ENCODE results near the gene FAM229B. TPM values are rescaled to one million over a fixed set of nuclear protein-coding genes. Genes with fewer than 3 reads are reported as not detected.

FAM229B gene
- total and polyA plus RNA-seq, 2 of the 8 experiments (the other 6 are each of a cell fraction or from before 2014, with no cell fraction given), result 10.0 to 10.4 TPM

DNA sequence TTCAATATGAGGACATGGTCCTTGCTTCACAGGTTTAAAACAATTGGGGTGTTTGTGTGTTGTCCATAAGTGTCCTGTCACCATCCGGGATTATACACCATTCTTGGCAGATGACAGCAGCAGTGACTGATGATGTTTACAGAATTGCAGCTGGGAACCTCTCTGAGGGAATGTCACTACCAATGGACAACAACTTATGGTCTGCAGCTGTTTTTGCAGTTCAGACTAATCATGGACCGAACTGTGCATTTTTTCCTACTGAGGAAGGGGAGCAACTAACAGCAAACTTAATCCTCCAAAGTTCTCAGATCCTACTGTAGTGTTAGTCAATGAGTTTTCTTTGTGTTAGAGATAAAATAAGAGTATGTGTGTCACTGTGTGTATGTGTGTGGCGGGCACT lies 26.0 kb downstream of the FAM229B start:
- Histone ChIP-seq H2AK5ac (ENCODE audit: low read depth, low read length) (no peak overlapping the region), H4K91ac (replicated peaks; ENCODE audit: insufficient read length, low read length) (no peak overlapping the region), H4K5ac (ENCODE audit: insufficient read length, low read depth, low read length) (no peak overlapping the region), H2BK12ac (ENCODE audit: low read depth, low read length) (no peak overlapping the region), H4K8ac (ENCODE audit: extremely low read depth, insufficient read depth, low read length) (no peak overlapping the region), H2BK20ac (ENCODE audit: low read length) (no peak overlapping the region), H3K27me3 (replicated peaks in 1 of 4; ENCODE audit: control insufficient read depth in 3 of 4, extremely low read depth in 1 of 4, insufficient read depth in 3 of 4, low read length in 3 of 4) (no peaks in the 10 kb centered on the region), H2AFZ (ENCODE audit: low read length) (no peak overlapping the region), H3K4me2 (ENCODE audit: insufficient read depth in 1 of 2, low read depth in 2 of 2, low read length in 2 of 2) (no peak overlapping the region), H3K79me1 (ENCODE audit: low read depth, low read length) (no peaks in the 10 kb centered on the region), H3K4ac (replicated peaks; ENCODE audit: insufficient read length, low read depth, low read length) (no peak overlapping the region), H3K79me2 (ENCODE audit: control insufficient read depth in 1 of 2, insufficient read depth in 2 of 2, low read length in 2 of 2) (no peaks in the 10 kb centered on the region), H2BK15ac (ENCODE audit: low read length) (no peak overlapping the region), H3K4me1 (replicated peaks in 1 of 4; ENCODE audit: control insufficient read depth in 3 of 4, insufficient read depth in 4 of 4, low read length in 3 of 4) (no peaks in the 10 kb centered on the region), H3K9ac (replicated peaks in 1 of 4; ENCODE audit: extremely low read depth in 1 of 4, low read depth in 3 of 4, low read length in 3 of 4) (no peak overlapping the region), H3K14ac (ENCODE audit: insufficient read length) (no peak overlapping the region), H2BK120ac (replicated peaks; ENCODE audit: low read depth, low read length) (no peak overlapping the region), H3K27ac (ENCODE audit: low read depth, low read length) (no peak overlapping the region), H3K9me3 (ENCODE audit: insufficient read depth in 2 of 2, low read depth in 1 of 2, low read length in 1 of 2) (no peaks in the 10 kb centered on the region), H3K36me3 (ENCODE audit: control insufficient read depth in 2 of 4, insufficient read depth in 4 of 4, low read length in 3 of 4) (no peaks in the 10 kb centered on the region), H3K18ac (ENCODE audit: extremely low read depth, low read length) (no peak overlapping the region), H3K23ac (ENCODE audit: insufficient read length) (no peak overlapping the region), H4K20me1 (replicated peaks in 1 of 2; ENCODE audit: control insufficient read depth in 1 of 2, insufficient read depth in 2 of 2, low read length in 2 of 2) (no peaks in the 10 kb centered on the region), H3K56ac (replicated peaks; ENCODE audit: insufficient read length, low read depth, low read length) (no peak overlapping the region), H3K23me2 (ENCODE audit: low read depth, low read length) (no peaks in the 10 kb centered on the region), H3K4me3 (ENCODE audit: extremely low read depth in 1 of 4, insufficient read depth in 2 of 4, low read depth in 3 of 4, low read length in 4 of 4) (no peak overlapping the region), H2BK5ac (ENCODE audit: low read depth, low read length) (no peak overlapping the region)
- 91% methylated on average over 3 of the region's 3 CpGs; no CpG with 5 or more reads in 1 of the 2 experiments for WGBS, 2 experiments (ENCODE audit: extremely low coverage in 1 of 2, insufficient coverage in 1 of 2, insufficient read length in 1 of 2, insufficient replicate concordance in 2 of 2, low coverage in 1 of 2, low lambda C conversion rate in 2 of 2, missing lambda C conversion rate in 1 of 2)
- FAIRE-seq (no peak), DNase-seq (ENCODE audit: low read depth in 1 of 2, low spot score in 2 of 2) (no peak)
- ChIA-PET POLR2A (ENCODE audit: partially characterized antibody) (no interaction called here), CTCF (ENCODE audit: partially characterized antibody) (interaction anchor here (0.6 to 1.5 kb wide), 3 partner anchors 50 to 198 kb away, joined by 3 to 5 read pairs (median 3); no protein-coding TSS in a partner anchor)
- TF ChIP-seq TAF7 (optimal IDR thresholded peaks at IDR 0.05; ENCODE audit: borderline replicate concordance, low read depth, low read length), result no peak
- no peak for TF ChIP-seq BACH1 (IDR thresholded peaks at IDR 0.05; ENCODE audit: low read length)
- no peak for TF ChIP-seq RFX5 (IDR thresholded peaks at IDR 0.05; ENCODE audit: borderline replicate concordance, low read depth, low read length)
- TF ChIP-seq, protein P1, sequence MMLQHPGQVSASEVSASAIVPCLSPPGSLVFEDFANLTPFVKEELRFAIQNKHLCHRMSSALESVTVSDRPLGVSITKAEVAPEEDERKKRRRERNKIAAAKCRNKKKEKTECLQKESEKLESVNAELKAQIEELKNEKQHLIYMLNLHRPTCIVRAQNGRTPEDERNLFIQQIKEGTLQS (IDR thresholded peaks at IDR 0.05; ENCODE audit: insufficient read depth, low read depth, low read length), result no peak
- TF ChIP-seq SIRT6 (IDR thresholded peaks at IDR 0.05; ENCODE audit: low read length), result no peak
- TF ChIP-seq TBP (IDR thresholded peaks at IDR 0.05; ENCODE audit: low read depth, low read length), result no peak
- no peak for TF ChIP-seq TEAD4 (IDR thresholded peaks at IDR 0.05; ENCODE audit: low read depth, low read length)
- no peak for TF ChIP-seq RNF2 (IDR thresholded peaks at IDR 0.05; ENCODE audit: borderline replicate concordance, low read depth, low read length, missing control alignments, poor library complexity, severe bottlenecking)
- no peak for TF ChIP-seq TAF1 (IDR thresholded peaks at IDR 0.05; ENCODE audit: low read depth, low read length)
- no peak for TF ChIP-seq KDM5A (IDR thresholded peaks at IDR 0.05; ENCODE audit: low read length)
- TF ChIP-seq SIN3A (conservative IDR thresholded peaks at IDR 0.05 in 1 of 2, IDR thresholded peaks at IDR 0.05 in 1 of 2; ENCODE audit: low read depth in 1 of 2, low read length in 2 of 2), result no peak
- TF ChIP-seq ZNF274 (IDR thresholded peaks at IDR 0.05; ENCODE audit: borderline replicate concordance, extremely low read depth, low read length), result no peak
- TF ChIP-seq SIX5 (IDR thresholded peaks at IDR 0.05; ENCODE audit: low read depth, low read length), result no peak
- TF ChIP-seq JUND (IDR thresholded peaks at IDR 0.05; ENCODE audit: low read length), result no peak
- no peak for TF ChIP-seq BCL11A (IDR thresholded peaks at IDR 0.05; ENCODE audit: low read depth in 2 of 2, low read length in 2 of 2)

All from H1 (cell line).